GM19328 (cell line): ENCODE data around the gene GRK1.

Experiments
- ATAC-seq: cut with Tn5 transposase; IDR thresholded peaks from one replicate; pipeline ENCODE4 v1.9.1; 2021; ENCODE audit warnings: mild to moderate bottlenecking, moderate library complexity; ENCODE audit not compliant: unreplicated experiment

The GRK1 gene

DNA sequence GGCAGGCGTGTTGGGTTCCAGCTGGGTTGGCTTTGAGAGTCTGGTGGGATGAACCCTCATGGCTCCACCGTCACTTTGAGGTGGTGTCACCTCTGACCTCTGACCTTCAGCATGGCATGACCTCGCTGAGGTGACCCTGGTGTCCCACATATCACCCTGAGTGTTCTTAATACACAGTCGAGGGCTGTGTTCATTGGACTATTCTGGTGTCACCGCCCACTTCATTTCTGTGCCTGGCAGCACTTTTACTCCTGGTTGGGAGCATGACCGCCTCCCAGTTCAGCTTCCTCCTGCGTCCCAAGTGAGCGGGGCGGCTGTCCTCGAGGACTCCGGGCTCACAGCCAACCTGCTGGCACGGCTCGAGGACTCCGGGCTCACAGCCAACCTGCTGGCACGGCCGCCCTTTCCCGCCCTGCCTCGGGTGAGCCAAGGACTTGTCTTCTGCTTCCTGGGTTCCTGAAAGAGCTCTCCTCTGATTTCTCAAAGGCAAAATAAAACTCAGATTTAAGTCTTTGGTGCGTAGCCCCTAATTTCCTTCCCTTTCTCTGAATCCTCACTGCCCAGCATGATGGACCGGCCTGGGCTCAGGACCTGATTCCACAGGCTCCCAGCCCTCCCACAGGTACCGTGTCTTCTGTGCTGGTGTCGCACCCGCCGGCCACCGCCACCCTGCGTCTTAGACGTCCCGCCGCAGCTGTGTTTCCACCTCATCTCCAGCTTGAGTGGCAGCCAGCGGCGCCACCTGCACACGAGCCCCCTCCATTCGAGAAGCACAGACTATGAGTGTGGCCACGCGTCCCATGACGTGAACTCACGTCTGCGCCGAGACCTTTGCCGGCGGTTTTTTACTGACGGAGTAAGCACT, 19.4 kb upstream of the GRK1 start:
- ATAC-seq, result no peak

GRCh38 chr13:113648216-113648610, 18.8 kb upstream of the GRK1 start:
- ATAC-seq, result no peak

- ATAC-seq, result no peak
Measured at GRCh38 chr13:113649212-113649611, 17.8 kb upstream of the GRK1 start.

DNA sequence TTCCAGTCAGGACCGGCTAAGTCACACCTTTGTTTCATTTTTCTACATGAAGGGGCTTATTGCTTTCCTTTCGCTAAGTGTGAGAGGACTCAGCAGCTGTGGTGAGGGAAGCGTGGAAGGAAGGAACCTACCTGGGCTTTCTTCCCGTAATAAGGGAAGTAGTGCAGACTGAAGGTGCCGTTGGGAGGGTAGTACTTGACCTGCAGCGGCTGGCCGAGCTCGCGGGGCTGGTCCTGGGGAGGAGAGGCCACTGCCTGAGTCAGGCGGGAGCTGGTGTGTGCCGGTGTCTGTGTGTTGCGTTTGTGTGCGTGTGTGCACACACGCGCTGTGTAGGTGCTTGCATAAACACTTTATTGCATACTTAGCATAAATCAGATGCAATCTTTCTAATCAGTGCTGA, 16.7 kb upstream of the GRK1 start:
- no peak for ATAC-seq

- ATAC-seq, result no peak
Measured at GRCh38 chr13:113650731-113651148, 16.3 kb upstream of the GRK1 start.

DNA sequence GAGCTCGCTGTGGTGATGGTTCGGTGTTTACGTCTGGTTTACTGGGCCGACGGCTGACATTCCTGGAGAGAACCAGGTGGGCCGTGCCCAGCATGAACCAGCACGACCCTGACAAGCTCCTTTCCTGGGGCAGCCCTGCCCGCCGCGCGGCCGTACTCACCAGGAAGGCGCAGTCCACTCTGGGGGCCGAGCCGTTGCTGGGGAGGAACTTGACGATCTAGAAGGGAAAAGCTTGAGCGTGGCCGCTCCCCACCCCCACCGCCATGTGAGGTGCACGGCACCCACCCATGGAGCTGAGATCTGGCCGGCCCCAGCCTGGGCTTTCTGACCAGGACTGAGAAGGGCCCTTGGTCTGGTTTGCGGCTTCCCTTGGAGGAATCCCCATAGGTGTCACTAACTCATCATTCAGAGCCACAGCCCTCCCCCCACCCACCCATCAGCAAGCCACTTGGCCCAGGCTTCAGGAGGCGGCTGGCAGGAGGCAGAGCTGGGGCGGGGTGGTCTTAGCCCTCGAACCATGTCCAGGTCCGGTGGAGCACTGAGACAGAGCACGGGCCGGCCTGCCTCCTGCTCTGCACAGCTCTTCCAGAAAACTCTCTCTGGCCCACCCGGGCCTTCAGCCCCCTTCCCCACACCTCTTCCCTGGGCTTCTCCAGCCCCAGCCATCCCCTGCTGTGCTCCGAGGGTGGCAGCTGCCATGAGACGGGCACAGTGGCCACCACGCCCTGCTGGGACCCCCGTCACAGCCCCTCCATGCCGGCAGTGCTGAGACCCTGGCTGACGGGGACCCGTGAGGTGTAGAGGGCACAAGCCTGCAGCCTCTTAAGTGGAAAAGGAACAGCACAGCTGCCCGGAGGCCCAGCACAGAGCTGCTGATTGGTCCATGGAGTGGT, 15.3 kb upstream of the GRK1 start:
- ATAC-seq, result no peak

GRCh38 chr13:113652404-113653263, 14.4 kb upstream of the GRK1 start:
- ATAC-seq, result no peak

DNA sequence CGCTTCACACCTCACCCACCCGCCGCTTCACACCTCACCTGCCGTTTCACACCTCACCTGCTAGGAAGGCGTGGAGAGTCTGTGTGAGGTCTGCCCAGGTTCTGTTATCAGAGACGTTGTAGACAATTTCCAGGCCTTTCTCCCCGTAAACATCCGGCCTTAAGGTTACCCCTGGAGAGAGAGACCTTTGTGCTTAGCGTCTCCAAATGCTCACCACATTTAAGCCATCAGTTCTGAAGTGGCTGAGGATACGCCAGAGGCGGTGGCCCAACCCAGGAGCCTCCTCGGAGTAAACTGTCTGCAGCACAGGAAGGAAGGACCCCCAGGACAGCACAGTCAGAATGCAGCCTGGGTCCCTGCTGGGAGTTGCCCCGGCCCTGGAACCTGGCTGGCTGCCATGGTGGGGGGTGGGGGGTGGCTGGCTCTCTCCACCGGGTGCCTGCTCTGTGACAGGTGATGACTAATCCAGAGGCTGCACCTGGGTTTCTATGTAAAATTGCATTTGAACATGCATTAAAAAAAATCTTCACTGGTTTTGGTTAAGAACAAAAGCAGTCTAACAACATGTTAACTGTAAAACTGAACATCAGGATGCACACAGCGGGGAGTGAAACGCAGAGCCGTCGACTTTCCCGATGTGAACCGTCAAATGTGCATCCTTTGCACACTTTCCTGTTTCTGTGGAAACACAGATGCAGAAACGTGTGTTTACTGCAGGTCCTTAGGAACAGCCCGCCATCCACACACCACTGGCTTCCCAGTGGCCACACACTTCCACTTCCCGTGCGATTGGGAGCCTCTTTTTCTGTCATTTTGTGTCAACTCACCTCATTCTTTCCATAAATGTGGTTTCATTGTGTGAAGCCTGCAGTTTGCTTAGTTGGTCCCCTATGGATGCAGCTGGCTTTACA, 13.5 kb upstream of the GRK1 start:
- no peak for ATAC-seq

DNA sequence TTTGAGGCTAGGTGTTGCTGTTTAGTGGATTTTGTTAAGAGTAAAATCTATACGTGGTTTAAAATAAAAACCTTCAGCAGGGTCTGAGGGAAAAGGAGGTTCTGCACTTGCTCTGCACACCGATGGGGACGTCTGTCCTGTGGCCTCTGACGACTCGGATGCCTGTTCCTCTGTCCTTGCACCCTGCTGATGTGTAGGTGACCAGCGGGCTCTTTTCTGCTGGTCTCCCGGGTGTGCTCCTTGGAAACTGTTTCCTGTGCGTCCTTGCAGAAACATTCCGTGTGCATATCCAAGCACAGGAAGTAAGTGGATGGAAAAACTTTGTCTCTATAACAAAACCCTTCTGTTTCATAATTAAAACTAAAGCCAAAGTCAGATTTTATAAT, 12.9 kb upstream of the GRK1 start:
- ATAC-seq, result no peak

GRCh38 chr13:113654591-113655345, 12.3 kb upstream of the GRK1 start:
- no peak for ATAC-seq

DNA sequence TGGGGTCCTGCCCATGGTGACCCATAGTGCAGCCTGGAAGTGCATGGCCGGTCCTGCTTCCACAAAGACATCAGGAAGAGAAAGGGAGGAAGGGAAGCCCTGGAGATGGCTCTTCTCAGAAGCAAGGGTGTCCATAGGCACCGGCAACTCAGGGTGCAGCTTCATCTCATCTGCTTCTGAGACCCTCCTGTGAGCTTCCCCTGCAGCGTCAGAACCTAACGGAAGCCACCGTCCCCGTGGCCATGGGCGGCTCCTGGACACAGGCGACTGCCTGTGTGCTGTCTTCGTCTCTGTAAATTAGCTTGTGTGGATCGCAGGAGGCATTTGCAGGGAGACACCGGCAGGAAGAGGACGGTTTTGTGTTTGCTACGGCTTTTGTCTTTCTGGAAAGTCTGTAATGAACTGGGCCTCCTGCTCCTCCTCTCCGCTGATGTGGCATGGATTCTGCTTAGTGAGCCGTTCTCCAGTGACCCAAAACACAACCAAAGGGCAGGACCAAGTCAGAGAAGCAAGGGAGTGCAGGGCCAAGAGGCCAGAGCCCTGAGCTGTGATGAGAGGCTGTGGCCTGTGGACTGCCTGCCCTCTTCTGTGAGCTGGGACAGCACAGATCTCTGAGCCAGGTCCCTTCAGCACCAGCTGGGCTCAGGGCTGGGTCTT, 11.5 kb upstream of the GRK1 start:
- ATAC-seq, result no peak

DNA sequence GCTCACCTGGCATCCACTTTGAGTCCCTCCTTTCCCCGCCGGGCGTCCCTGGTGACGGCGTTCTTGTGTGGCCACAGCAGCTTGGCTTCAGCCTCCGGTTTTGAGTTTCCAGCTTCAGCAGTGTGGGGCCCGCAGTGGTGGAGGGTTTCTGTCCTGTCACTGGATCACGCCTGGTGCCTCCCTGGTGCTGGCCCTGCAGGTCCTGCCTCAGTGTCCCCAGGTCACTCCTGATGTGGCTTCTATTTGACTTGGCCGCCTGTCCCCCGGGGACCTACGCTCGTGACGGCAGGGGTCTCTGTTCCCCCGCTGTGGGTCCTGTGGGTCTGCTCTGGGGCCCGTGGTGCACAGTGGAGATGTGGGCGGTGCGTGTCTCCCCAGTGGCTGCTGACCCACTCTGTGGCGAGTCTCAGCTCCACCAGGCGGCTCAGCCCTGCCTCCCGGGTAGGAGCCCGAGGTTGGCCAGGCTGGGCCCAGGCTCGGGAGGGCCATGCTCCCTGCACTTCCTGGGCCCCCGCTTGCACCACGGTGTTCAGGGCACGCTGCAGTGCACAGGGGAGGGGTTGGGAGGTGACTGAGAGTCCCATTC, 10.9 kb upstream of the GRK1 start:
- ATAC-seq, result no peak

DNA sequence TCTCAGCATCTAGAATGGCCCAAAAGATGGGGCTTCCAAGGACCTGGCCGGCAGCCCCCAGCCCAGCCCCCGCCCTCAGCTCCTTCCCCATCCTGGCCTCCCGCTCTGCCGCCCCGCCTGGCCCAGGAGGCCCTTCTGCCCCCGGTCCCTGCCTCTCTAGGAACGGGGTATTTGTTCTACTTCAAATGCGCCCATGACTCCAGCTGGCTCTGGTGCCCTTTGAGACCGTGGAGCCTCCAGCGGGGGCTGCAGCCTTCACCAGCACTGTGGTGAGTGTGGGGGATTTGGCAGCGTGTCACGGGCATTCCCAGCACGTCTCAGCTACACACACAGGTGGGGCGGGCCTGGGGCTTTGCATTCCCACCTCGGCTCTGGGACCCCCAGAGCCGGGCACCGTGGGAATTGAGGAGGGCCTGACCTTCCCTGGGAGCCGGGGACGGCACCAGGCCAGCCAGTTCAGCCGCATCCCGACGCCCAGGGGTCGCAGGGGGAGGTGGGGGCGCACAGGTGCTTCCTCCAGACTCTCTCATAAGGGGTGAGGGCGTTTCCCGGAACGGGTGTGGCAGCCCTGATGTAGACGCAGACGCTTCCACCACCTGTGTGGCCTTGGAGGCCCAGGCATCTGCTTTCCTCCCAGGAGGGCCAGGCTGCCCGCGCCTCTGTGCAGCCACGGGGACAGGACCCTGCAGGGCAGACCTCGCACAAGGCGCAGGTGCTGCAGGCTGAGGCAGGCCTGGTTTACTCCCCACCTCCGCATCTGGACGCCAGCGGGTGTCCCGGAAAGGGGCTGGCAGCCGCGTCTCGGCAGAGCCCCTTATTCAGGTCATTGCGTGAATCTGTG, 10.0 kb upstream of the GRK1 start:
- ATAC-seq, result no peak

DNA sequence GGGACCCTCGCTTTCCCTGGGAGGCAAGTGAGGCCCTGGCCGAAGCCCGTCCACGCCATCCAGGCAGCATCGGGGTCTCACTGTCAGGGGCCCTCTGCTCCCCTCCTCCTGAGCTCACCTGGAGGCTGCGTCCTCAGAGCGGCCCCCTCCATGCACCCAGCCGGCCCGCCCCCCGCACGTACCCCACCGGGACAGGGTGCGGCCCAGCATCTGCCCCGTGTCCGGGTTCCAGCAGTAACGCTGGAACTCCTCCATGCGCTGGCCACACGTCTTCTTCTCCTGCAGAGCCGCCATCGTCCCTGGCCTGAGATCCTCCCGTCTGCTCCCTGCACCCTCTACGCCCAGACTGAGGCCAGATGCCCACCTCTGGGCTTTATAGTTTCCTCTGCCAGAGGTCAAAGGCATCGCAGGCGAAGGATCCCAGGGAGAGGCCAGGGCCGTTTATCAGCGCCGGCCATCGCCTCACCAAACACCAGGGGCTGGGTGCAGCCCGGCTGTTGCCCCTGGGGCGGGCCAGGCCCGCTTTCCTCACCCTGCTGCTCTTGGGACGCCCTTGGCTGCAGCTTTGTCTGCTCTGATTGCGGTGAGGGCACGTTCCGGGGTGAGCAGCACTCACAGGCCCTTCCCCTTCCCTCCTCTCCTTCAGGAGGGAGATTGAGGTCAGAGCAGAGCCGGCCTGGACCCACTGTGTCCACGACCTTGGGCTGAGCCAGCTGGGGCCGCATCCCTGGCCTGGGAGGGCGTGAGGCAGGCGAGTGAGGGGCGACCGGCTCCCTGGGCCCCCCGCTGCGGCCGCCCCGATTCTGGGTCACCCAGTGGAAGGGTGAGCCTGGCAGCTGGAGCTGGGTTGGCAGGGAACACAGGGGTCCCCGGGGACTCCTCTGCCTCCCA, 8.9 kb upstream of the GRK1 start, which contains the start of gene ATP4B:
Gene ATP4B (minus strand): TSS at position 348 of the 891 bp plus-strand sequence. CDS start 54 bp downstream, at position 294.
- no peak for ATAC-seq

GRCh38 chr13:113658836-113659235, 8.2 kb upstream of the GRK1 start:
- no peak for ATAC-seq

DNA sequence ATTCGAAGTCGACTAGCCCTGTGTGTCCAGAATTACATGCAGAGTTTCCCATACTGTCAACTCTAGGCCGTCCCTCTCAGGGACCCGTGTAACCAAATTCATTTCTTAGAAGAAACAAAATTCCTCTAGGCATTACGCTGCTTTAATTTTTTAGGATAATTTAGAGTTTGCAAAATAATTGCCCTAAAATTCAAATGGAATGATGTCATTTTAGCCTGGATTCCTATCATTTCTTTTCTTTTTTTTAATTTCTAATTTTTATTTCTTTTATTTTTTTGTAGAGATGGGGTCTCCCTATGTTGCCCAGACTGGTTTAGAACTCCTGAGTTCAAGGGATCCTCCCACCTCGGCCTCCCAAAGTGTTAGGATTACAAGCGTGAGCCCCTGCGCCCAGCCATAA, 7.7 kb upstream of the GRK1 start:
- no peak for ATAC-seq
